Measurements from ENCODE around the gene UTP25. TPM values are rescaled to one million over a fixed set of nuclear protein-coding genes. Genes with fewer than 3 reads are reported as not detected.

The UTP25 gene
- polyA plus RNA-seq, 1 donor (not counting 4 experiments of a cell fraction or from before 2014, with no cell fraction given), result 13.3 TPM

DNA sequence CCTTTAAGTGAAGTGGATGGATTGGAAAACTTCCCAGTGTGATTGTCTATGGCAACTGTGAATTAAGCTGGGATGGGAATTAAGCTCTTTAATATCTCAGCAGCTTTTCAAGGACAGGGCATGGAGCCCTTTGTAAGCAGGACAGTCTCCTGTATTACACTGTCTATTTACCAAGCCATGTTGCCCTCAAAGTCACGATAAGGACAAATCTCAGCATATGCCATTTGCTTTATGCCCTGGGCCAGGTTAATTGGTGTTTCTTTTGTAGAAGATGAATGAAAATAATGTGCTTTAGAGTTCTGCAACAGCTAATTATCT is 17.6 kb downstream of the UTP25 start:
- peaks cover 2% of the 10 kb centered on the region for H3K9me1 ChIP-seq (ENCODE audit: control insufficient read depth, extremely low read depth, insufficient read depth, low read length)
- no peaks in the 10 kb centered on the region for H3K27me3 ChIP-seq (ENCODE audit: control insufficient read depth, extremely low read depth, insufficient read depth, low read length)
- H3K79me2 ChIP-seq (ENCODE audit: control insufficient read depth, insufficient read depth, low read length), result peaks cover 14% of the 10 kb centered on the region
- no peak overlapping the region for H3K4me3 ChIP-seq (ENCODE audit: control insufficient read depth in 2 of 3, extremely low read depth in 1 of 3, insufficient read depth in 2 of 3, low read depth in 1 of 3, low read length in 3 of 3)
- no peak overlapping the region for H3K9ac ChIP-seq (ENCODE audit: control insufficient read depth, extremely low read depth, insufficient read depth, low read length)
- no peaks in the 10 kb centered on the region for H3K9me3 ChIP-seq (ENCODE audit: control insufficient read depth, low read depth, low read length)
- FAIRE-seq (no peak), DNase-seq (ENCODE audit: low read depth, low spot score) (no peak)
- H4K20me1 ChIP-seq (ENCODE audit: control insufficient read depth, extremely low read depth, insufficient read depth, low read length), result no peaks in the 10 kb centered on the region
- no peak overlapping the region for H3K4me2 ChIP-seq (ENCODE audit: control insufficient read depth, extremely low read depth, insufficient read depth, low read depth, low read length)
- peaks cover 34 to 66% of the 10 kb centered on the region in 2 experiments for H3K36me3 ChIP-seq (ENCODE audit: control insufficient read depth in 2 of 2, extremely low read depth in 1 of 2, insufficient read depth in 2 of 2, low read length in 2 of 2)
- no peak overlapping the region for H3K27ac ChIP-seq (ENCODE audit: control insufficient read depth, insufficient read depth, low read length)
- TF ChIP-seq EZH2 (IDR thresholded peaks at IDR 0.05; ENCODE audit: low read length) (no peak), CTCF (optimal IDR thresholded peaks at IDR 0.05 in 1 of 3, IDR thresholded peaks at IDR 0.05 in 1 of 3, conservative IDR thresholded peaks at IDR 0.05 in 1 of 3; ENCODE audit: extremely low read depth in 1 of 3, insufficient read depth in 2 of 3, low read length in 3 of 3) (no peak)
- dilution Hi-C loops (cut with MboI; ENCODE audit: extremely low pct_ligation_motif_present, low sequenced_read_pairs), result loop anchor here (25.0 kb wide), 1 partner anchor 142 kb away; no protein-coding TSS in a partner anchor
- H3K4me1 ChIP-seq (ENCODE audit: control insufficient read depth, extremely low read depth, insufficient read depth, low read length), result peaks cover 5% of the 10 kb centered on the region
- H2AFZ ChIP-seq (ENCODE audit: control insufficient read depth, low read length), result no peak overlapping the region

DNA sequence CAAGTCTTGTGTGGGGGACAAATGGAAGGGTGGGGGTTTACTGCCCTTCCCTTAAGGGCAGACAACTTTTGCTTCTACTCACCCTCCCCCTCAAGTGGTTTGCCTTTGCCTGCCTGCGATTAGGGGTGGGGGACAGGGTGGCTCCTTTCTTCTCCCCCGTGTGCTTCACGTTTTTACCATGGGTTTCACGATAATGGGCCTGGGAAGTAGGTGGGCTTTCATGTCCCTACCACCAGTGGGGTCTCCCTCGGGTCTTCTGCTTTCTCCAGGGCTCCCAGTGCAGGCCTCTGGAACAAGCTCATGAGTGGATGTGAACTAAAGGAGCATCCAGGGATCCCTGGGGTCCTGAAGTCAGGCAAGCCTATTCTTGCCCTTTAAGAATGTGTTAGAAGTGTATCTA is 21.6 kb downstream of the UTP25 start:
- no peak overlapping the region for H3K4me2 ChIP-seq (ENCODE audit: control insufficient read depth, extremely low read depth, insufficient read depth, low read depth, low read length)
- H3K79me2 ChIP-seq (ENCODE audit: control insufficient read depth, insufficient read depth, low read length), result peaks cover 11% of the 10 kb centered on the region
- H3K27me3 ChIP-seq (ENCODE audit: control insufficient read depth, extremely low read depth, insufficient read depth, low read length), result no peaks in the 10 kb centered on the region
- no peak overlapping the region for H3K27ac ChIP-seq (ENCODE audit: control insufficient read depth, insufficient read depth, low read length)
- no peaks in the 10 kb centered on the region for H3K9me3 ChIP-seq (ENCODE audit: control insufficient read depth, low read depth, low read length)
- TF ChIP-seq EZH2 (IDR thresholded peaks at IDR 0.05; ENCODE audit: low read length) (no peak), CTCF (optimal IDR thresholded peaks at IDR 0.05 in 1 of 3, IDR thresholded peaks at IDR 0.05 in 1 of 3, conservative IDR thresholded peaks at IDR 0.05 in 1 of 3; ENCODE audit: extremely low read depth in 1 of 3, insufficient read depth in 2 of 3, low read length in 3 of 3) (no peak)
- no peak overlapping the region for H2AFZ ChIP-seq (ENCODE audit: control insufficient read depth, low read length)
- DNase-seq (ENCODE audit: low read depth, low spot score) (no peak), FAIRE-seq (no peak)
- dilution Hi-C loops (cut with MboI; ENCODE audit: extremely low pct_ligation_motif_present, low sequenced_read_pairs), result loop anchor here (25.0 kb wide), 1 partner anchor 138 kb away; no protein-coding TSS in a partner anchor
- no peaks in the 10 kb centered on the region for H3K4me1 ChIP-seq (ENCODE audit: control insufficient read depth, extremely low read depth, insufficient read depth, low read length)
- H3K4me3 ChIP-seq (ENCODE audit: control insufficient read depth in 2 of 3, extremely low read depth in 1 of 3, insufficient read depth in 2 of 3, low read depth in 1 of 3, low read length in 3 of 3), result no peak overlapping the region
- H3K36me3 ChIP-seq (ENCODE audit: control insufficient read depth in 2 of 2, extremely low read depth in 1 of 2, insufficient read depth in 2 of 2, low read length in 2 of 2), result peaks cover 15 to 57% of the 10 kb centered on the region in 2 experiments
- H4K20me1 ChIP-seq (ENCODE audit: control insufficient read depth, extremely low read depth, insufficient read depth, low read length), result no peaks in the 10 kb centered on the region
- H3K9ac ChIP-seq (ENCODE audit: control insufficient read depth, extremely low read depth, insufficient read depth, low read length), result no peak overlapping the region
- H3K9me1 ChIP-seq (ENCODE audit: control insufficient read depth, extremely low read depth, insufficient read depth, low read length), result no peaks in the 10 kb centered on the region
